Suprapubic skin (tissue), 3 donors: ENCODE measurements around the gene HMG20B.

Experiments
- POLR2A ChIP-seq, 2 donors: fragments of 450-650 bp; IDR thresholded peaks; one replicate each; pipeline ENCODE4 v1.6.1; 2017; ENCODE audit warnings: antibody characterized with exemption in 2 of 2, mild to moderate bottlenecking in 2 of 2, moderate library complexity in 2 of 2
- TF ChIP-seq, protein P1 (sequence below), 2 donors: fragments of 200-600 bp in 1 of 2; fragments of 450-650 bp in 1 of 2; sonication (generic) in 1 of 2; IDR thresholded peaks; one replicate each; pipeline ENCODE4 v1.5.1; 2016 to 2019; ENCODE audit warnings: antibody characterized with exemption in 2 of 2, mild to moderate bottlenecking in 1 of 2, moderate library complexity in 1 of 2

DNA sequence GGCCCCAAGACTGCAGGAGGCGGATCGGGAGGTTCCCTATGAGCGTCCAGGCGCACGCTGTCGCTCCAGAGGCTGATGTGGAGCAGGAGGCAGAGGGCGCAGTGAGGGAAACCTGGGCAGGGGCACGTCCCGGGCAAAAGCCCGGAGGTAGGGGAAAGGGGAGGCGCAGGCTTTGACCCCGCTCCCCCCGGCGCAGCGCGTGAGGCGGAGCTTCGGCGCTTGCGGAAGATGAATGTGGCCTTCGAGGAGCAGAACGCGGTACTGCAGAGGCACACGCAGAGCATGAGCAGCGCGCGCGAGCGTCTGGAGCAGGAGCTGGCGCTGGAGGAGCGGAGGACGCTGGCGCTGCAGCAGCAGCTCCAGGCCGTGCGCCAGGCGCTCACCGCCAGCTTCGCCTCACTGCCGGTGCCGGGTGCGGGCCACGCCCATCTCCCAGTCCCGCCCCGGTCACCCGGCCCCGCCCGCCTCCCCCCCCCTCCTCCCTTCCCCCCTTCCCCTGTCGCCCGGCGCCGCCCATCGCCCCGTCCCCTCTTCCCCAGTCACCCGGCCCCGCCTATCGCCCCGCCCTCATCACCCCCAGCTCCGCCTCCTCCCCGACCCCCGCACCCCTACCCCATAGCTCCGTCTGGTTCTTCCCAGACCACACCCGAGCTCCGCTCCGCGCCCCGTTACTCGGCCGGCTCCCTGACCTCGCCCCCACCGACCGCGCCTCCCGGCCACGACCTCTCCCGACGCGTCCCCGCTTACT, 4.1 kb downstream of the HMG20B start:
- TF ChIP-seq, protein P1, sequence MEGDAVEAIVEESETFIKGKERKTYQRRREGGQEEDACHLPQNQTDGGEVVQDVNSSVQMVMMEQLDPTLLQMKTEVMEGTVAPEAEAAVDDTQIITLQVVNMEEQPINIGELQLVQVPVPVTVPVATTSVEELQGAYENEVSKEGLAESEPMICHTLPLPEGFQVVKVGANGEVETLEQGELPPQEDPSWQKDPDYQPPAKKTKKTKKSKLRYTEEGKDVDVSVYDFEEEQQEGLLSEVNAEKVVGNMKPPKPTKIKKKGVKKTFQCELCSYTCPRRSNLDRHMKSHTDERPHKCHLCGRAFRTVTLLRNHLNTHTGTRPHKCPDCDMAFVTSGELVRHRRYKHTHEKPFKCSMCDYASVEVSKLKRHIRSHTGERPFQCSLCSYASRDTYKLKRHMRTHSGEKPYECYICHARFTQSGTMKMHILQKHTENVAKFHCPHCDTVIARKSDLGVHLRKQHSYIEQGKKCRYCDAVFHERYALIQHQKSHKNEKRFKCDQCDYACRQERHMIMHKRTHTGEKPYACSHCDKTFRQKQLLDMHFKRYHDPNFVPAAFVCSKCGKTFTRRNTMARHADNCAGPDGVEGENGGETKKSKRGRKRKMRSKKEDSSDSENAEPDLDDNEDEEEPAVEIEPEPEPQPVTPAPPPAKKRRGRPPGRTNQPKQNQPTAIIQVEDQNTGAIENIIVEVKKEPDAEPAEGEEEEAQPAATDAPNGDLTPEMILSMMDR (IDR thresholded peaks at IDR 0.05) = no peak
- no peak for TF ChIP-seq POLR2A (IDR thresholded peaks at IDR 0.05)
